ENCODE data around the gene ACAP3.

ACAP3 gene

DNA sequence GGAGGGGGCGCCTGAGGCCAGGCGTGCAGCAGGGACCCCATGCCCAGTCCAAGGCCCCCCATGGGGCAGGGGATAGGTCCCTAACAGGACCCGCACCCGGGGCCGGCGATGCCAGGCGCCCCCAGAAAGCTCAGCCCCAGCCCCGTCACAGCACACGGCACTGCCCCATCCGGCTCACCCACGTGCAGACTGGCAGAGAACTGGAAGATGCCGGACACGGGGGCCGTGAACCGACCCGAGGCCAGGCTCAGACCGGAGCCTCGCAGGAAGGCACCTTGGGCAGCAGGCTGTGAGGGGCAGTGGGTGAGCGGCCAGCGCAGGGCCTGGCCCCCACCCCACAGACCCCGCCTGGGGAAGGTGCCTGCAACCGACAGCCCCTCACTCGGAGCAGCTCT is 64.5 kb downstream of the ACAP3 start:
- no peak overlapping the region for H3K4me3 ChIP-seq (ENCODE audit: low read depth in 1 of 2, low read length in 1 of 2)

DNA sequence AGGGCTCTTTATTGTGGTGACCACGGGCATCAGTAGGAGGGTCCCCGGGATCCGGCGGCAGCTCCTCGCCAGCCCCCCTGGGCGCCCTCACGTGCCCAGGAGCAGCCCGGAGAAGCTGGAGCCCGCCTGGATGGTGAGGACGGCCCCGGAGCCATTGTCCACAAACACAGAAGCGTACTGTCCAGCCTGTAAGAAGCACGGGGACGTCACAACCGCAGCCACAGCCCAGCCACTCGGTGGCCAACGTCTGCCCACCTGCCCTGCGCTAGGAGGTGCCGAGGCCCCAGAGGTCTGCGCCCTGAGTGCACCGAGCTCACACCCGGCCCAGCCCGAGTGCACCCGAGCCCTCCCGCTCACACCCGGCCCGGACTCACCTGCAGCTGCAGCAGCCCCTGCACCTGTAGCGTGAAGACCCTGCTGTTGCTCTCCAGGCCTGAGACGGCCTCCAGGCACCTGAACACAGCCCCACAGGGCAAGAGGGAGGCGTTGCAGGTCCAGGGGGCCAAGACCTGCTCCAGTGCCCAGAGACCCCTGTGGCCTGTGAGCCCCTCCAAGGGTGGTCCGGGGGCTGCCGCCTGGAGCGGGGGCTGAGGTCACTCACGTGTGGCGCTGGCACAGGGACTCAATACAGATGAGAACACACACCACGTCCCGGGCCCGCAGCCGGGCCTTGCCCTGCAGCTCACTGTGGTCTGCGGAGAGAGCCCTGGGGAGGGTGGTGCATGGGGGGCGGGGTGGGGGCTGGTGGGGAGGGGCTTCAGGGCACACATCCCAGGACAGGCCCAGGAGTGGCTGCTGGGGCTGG is 65.1 kb downstream of the ACAP3 start:
- no peaks in the 10 kb centered on the region for H3K9me3 ChIP-seq
- H3K27ac ChIP-seq = no peak overlapping the region
- no peak overlapping the region for H3K4me3 ChIP-seq (ENCODE audit: low read depth in 1 of 2, low read length in 1 of 2)
- H3K4me1 ChIP-seq (ENCODE audit: control insufficient read depth in 1 of 2, insufficient read depth in 1 of 2, low read depth in 1 of 2, low read length in 1 of 2) = no peaks in the 10 kb centered on the region
- TF ChIP-seq, protein P1, sequence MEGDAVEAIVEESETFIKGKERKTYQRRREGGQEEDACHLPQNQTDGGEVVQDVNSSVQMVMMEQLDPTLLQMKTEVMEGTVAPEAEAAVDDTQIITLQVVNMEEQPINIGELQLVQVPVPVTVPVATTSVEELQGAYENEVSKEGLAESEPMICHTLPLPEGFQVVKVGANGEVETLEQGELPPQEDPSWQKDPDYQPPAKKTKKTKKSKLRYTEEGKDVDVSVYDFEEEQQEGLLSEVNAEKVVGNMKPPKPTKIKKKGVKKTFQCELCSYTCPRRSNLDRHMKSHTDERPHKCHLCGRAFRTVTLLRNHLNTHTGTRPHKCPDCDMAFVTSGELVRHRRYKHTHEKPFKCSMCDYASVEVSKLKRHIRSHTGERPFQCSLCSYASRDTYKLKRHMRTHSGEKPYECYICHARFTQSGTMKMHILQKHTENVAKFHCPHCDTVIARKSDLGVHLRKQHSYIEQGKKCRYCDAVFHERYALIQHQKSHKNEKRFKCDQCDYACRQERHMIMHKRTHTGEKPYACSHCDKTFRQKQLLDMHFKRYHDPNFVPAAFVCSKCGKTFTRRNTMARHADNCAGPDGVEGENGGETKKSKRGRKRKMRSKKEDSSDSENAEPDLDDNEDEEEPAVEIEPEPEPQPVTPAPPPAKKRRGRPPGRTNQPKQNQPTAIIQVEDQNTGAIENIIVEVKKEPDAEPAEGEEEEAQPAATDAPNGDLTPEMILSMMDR (IDR thresholded peaks at IDR 0.05) = no peak
- H3K27me3 ChIP-seq = peaks cover 57% of the 10 kb centered on the region
- no peaks in the 10 kb centered on the region for H3K36me3 ChIP-seq

More for the DNA sequence above, 64.5 kb downstream of the ACAP3 start:
- Histone ChIP-seq H3K27me3 (peaks cover 57% of the 10 kb centered on the region), H3K36me3 (no peaks in the 10 kb centered on the region), H3K9me3 (no peaks in the 10 kb centered on the region), H3K27ac (no peak overlapping the region), H3K4me1 (ENCODE audit: control insufficient read depth in 1 of 2, insufficient read depth in 1 of 2, low read depth in 1 of 2, low read length in 1 of 2) (no peaks in the 10 kb centered on the region)
- TF ChIP-seq, protein P1 (IDR thresholded peaks at IDR 0.05) = no peak
